GM10248 (cell line): ENCODE results near the gene MOV10.

Experiments
- CTCF ChIA-PET: fragments of 300-600 bp; sonication (Branson Sonifier 250); formaldehyde crosslinking; extraction: SDS; loops from one replicate; lab custom pipeline; 2021; ENCODE audit warnings: antibody characterized with exemption; lab: Yijun Ruan, JAX
- POLR2A ChIA-PET: fragments of 350-650 bp; sonication (Branson Sonifier 250); formaldehyde crosslinking; extraction: SDS; loops from one replicate; lab custom pipeline; 2020; ENCODE audit warnings: antibody characterized with exemption; lab: Yijun Ruan, JAX
- DNase-seq: peaks from one replicate; pipeline ENCODE4 v3.0.0; 2012; ENCODE audit errors: extremely low spot score
- CTCF ChIP-seq: IDR thresholded peaks from 2 replicates; pipeline ENCODE4 v1.5.1; 2012; ENCODE audit warnings: mild to moderate bottlenecking, low read depth; ENCODE audit errors: extremely low read depth, missing control alignments, control extremely low read depth

MOV10 gene

GRCh38 chr1:112700290-112701226 is 26.1 kb downstream of the MOV10 start:
- ChIA-PET POLR2A (interaction anchor here (0.7 kb wide), 1 partner anchor 26 kb away, joined by 3 read pairs; the partner anchor contains the start of gene MOV10), CTCF (interaction anchor here (0.8 to 5.6 kb wide), 9 partner anchors 11 to 310 kb away, joined by 3 to 35 read pairs (median 5); partner anchors contain the start of genes MOV10 and PPM1J)
- no peak for TF ChIP-seq CTCF

GRCh38 chr1:112701227-112702066 is 27.0 kb downstream of the MOV10 start:
- POLR2A ChIA-PET: interaction anchor here (0.5 to 0.6 kb wide), 2 partner anchors 140 to 383 kb away, joined by 3 read pairs; no protein-coding TSS in a partner anchor
- no peak for DNase-seq
- no peak for TF ChIP-seq CTCF
- CTCF ChIA-PET: interaction anchor here (1.2 to 2.2 kb wide), 5 partner anchors 9 to 311 kb away, joined by 3 to 10 read pairs (median 6); partner anchors contain the start of genes MOV10 and PPM1J

More at GRCh38 chr1:112700290-112701226, 26.1 kb downstream of the MOV10 start:
- peak; percentile 79 for DNase-seq

GRCh38 chr1:112702067-112702395 is 27.6 kb downstream of the MOV10 start:
- no peak for DNase-seq
- CTCF ChIA-PET: interaction anchor here (0.7 to 2.2 kb wide), 9 partner anchors 8 to 311 kb away, joined by 3 to 10 read pairs (median 5); partner anchors contain the start of genes MOV10 and PPM1J
- POLR2A ChIA-PET: interaction anchor here (0.5 to 0.6 kb wide), 2 partner anchors 141 to 383 kb away, joined by 3 read pairs; no protein-coding TSS in a partner anchor
- TF ChIP-seq CTCF: no peak

- POLR2A ChIA-PET: no interaction called here
- DNase-seq: no peak
- CTCF ChIA-PET: interaction anchor here (0.7 to 2.8 kb wide), 11 partner anchors 8 to 312 kb away, joined by 3 to 15 read pairs (median 5); partner anchors contain the start of genes CTTNBP2NL, MOV10 and PPM1J
- no peak for TF ChIP-seq CTCF
Measured at GRCh38 chr1:112702420-112703261, 28.2 kb downstream of the MOV10 start.

GRCh38 chr1:112703706-112704105 is 29.2 kb downstream of the MOV10 start:
- no peak for TF ChIP-seq CTCF
- no peak for DNase-seq
- ChIA-PET CTCF (interaction anchor here (0.8 to 2.8 kb wide), 13 partner anchors 10 to 347 kb away, joined by 3 to 18 read pairs (median 4); partner anchors contain the start of genes CTTNBP2NL and PPM1J), POLR2A (interaction anchor here (1.7 kb wide), 1 partner anchor 67 kb away, joined by 5 read pairs; no protein-coding TSS in a partner anchor)
